GM12878 (cell line): Measurements from ENCODE around the gene YTHDC1. TPM values are rescaled to one million over a fixed set of nuclear protein-coding genes. Genes with fewer than 3 reads are reported as not detected.

Experiments
- ATAC-seq: fragments of 200-7000 bp; cut with Tn5 transposase; 3 replicates; pipeline ENCODE4 v1.9.1; 2020; ENCODE audit warnings: mild to moderate bottlenecking, moderate library complexity
- BruUV-seq: library from RNA; stranded (reverse); fragments of 400-500 nt; replicated peaks from 2 replicates; lab custom pipeline; 2021; lab: Mats Ljungman, UMichigan
- CTCF ChIA-PET: fragments of 300-600 bp; sonication (Branson Sonifier 250); formaldehyde crosslinking; extraction: SDS; loops from one replicate; lab custom pipeline; 2021; ENCODE audit warnings: inconsistent platforms; lab: Yijun Ruan, JAX
- POLR2A ChIA-PET: fragments of 350-600 bp; formaldehyde crosslinking; extraction: SDS; loops from one replicate; lab custom pipeline; 2021; ENCODE audit warnings: inconsistent platforms; lab: Charles Lee
- RAD21 ChIA-PET: fragments of 300-600 bp; sonication (Branson Sonifier 250); formaldehyde crosslinking; loops from one replicate; lab custom pipeline; 2023; ENCODE audit warnings: antibody characterized with exemption; ENCODE audit not compliant: unreplicated experiment; lab: Charles Lee
- SMC1A ChIA-PET: fragments of 300-600 bp; sonication (Branson Sonifier 250); formaldehyde crosslinking; loops from one replicate; lab custom pipeline; 2023; ENCODE audit not compliant: unreplicated experiment, uncharacterized antibody; lab: Charles Lee
- DNase-seq: peaks from one replicate; pipeline ENCODE4 v3.0.0-alpha.2; 2011; ENCODE audit warnings: low read depth, low spot score
- FAIRE-seq: peaks from 3 replicates; lab custom pipeline; 2011; peaks lifted over from hg19 to GRCh38; lab: Jason Lieb, UNC
- H2AFZ ChIP-seq: 2 replicates; pipeline ENCODE4 v1.6.0; 2011; ENCODE audit warnings: low read depth, low read length, control low read depth; ENCODE audit not compliant: control insufficient read depth
- H3K27ac ChIP-seq: 2 replicates; pipeline ENCODE4 v1.5.1; 2011; ENCODE audit warnings: control low read depth; ENCODE audit not compliant: control insufficient read depth, insufficient read depth
- H3K27me3 ChIP-seq, 2 experiments: replicated peaks in 1 of 2; 2 replicates each; pipeline versions ENCODE4 v1.6.0 to v1.6.1; 2011; ENCODE audit warnings: low read length in 1 of 2; ENCODE audit not compliant: control insufficient read depth in 2 of 2, insufficient read depth in 2 of 2
- H3K36me3 ChIP-seq, 2 experiments: 2 replicates each; pipeline ENCODE4 v1.5.1; 2011; ENCODE audit warnings: low read length in 1 of 2; ENCODE audit not compliant: control insufficient read depth in 2 of 2, insufficient read depth in 2 of 2
- H3K4me1 ChIP-seq: 2 replicates; pipeline ENCODE4 v1.6.1; 2011; ENCODE audit warnings: mild to moderate bottlenecking, low read length, moderate library complexity, mixed read lengths; ENCODE audit not compliant: control insufficient read depth, insufficient read depth
- H3K4me2 ChIP-seq: 2 replicates; pipeline ENCODE4 v1.6.0; 2011; ENCODE audit warnings: control low read depth; ENCODE audit not compliant: control insufficient read depth, insufficient read depth
- H3K4me3 ChIP-seq: fragments of 200-600 bp; sonication (generic); 2 replicates; pipeline ENCODE4 v1.5.1; 2016
- H3K79me2 ChIP-seq: 2 replicates; pipeline ENCODE4 v1.6.0; 2011; ENCODE audit warnings: low read length; ENCODE audit not compliant: control insufficient read depth, insufficient read depth
- H3K9ac ChIP-seq: 2 replicates; pipeline ENCODE4 v1.8.0; 2011; ENCODE audit warnings: low read length, control low read depth, mixed read lengths; ENCODE audit not compliant: control insufficient read depth, insufficient read depth
- H3K9me3 ChIP-seq: replicated peaks from 3 replicates; pipeline ENCODE4 v1.5.1; 2011; ENCODE audit warnings: mild to moderate bottlenecking, low read length; ENCODE audit not compliant: control insufficient read depth, insufficient read depth
- H4K20me1 ChIP-seq: 2 replicates; pipeline ENCODE4 v1.6.0; 2011; ENCODE audit not compliant: control insufficient read depth, insufficient read depth
- BCL11A ChIP-seq: IDR thresholded peaks from 2 replicates; pipeline ENCODE4 v1.6.1; 2011; ENCODE audit warnings: low read depth, low read length
- CEBPB ChIP-seq, 2 experiments: fragments of 150-350 bp in 1 of 2; IDR thresholded peaks; 2 replicates each; pipeline ENCODE4 v1.6.1; 2012 to 2014; ENCODE audit warnings: low read depth in 2 of 2, low read length in 2 of 2, borderline replicate concordance in 1 of 2, inconsistent platforms in 1 of 2
- CREB1 ChIP-seq: IDR thresholded peaks from 2 replicates; pipeline ENCODE4 v1.6.1; 2012; ENCODE audit warnings: low read depth, mild to moderate bottlenecking, inconsistent platforms
- EZH2 ChIP-seq: IDR thresholded peaks from 2 replicates; pipeline ENCODE4 v1.6.1; 2012; ENCODE audit warnings: low read depth, mild to moderate bottlenecking, control low read depth, inconsistent platforms, low read length, borderline replicate concordance; ENCODE audit not compliant: control insufficient read depth
- HCFC1 ChIP-seq: fragments of 150-350 bp; IDR thresholded peaks from 2 replicates; pipeline ENCODE4 v1.6.1; 2014; ENCODE audit warnings: low read length
- JUNB ChIP-seq: IDR thresholded peaks from 2 replicates; pipeline ENCODE4 v1.6.1; 2016; ENCODE audit warnings: antibody characterized with exemption, mild to moderate bottlenecking
- MEF2A ChIP-seq: IDR thresholded peaks from 2 replicates; pipeline ENCODE4 v1.6.1; 2011; ENCODE audit warnings: low read depth, mild to moderate bottlenecking, low read length, moderate library complexity; ENCODE audit not compliant: insufficient read depth
- MTA3 ChIP-seq: IDR thresholded peaks from 2 replicates; pipeline ENCODE4 v1.6.1; 2012; ENCODE audit warnings: low read length, inconsistent platforms, borderline replicate concordance
- MYB ChIP-seq: fragments of 150-350 bp; IDR thresholded peaks from 2 replicates; pipeline ENCODE4 v1.6.1; 2014; ENCODE audit warnings: mild to moderate bottlenecking, low read depth, low read length, borderline replicate concordance
- NFXL1 ChIP-seq: fragments of 450-650 bp; IDR thresholded peaks from 2 replicates; pipeline ENCODE4 v1.6.1; 2017; ENCODE audit warnings: antibody characterized with exemption, mild to moderate bottlenecking, borderline replicate concordance
- PAX5 ChIP-seq: IDR thresholded peaks from 2 replicates; pipeline ENCODE4 v1.6.1; 2011; ENCODE audit warnings: low read depth, low read length, borderline replicate concordance
- PML ChIP-seq: IDR thresholded peaks from 2 replicates; pipeline ENCODE4 v1.6.1; 2012; ENCODE audit warnings: low read length, inconsistent platforms
- RAD51 ChIP-seq: fragments of 450-650 bp; IDR thresholded peaks from 2 replicates; pipeline ENCODE4 v1.6.1; 2016; ENCODE audit warnings: moderate library complexity, mild to moderate bottlenecking, inconsistent platforms
- RCOR1 ChIP-seq: conservative IDR thresholded peaks from 2 replicates; pipeline ENCODE4 v1.6.1; 2012; ENCODE audit warnings: low read depth, low read length, improper control_type of control experiment
- ZNF207 ChIP-seq: fragments of 450-650 bp; IDR thresholded peaks from 2 replicates; pipeline ENCODE4 v1.6.1; 2014; ENCODE audit warnings: antibody characterized with exemption, mild to moderate bottlenecking, borderline replicate concordance
- WGBS: methylation state at CpG from one replicate; pipeline ENCODE4 v1.1.6; 2016; ENCODE audit warnings: low lambda C conversion rate; ENCODE audit not compliant: insufficient replicate concordance, insufficient coverage; ENCODE audit errors: missing lambda C conversion rate; 5-methylcytosine and 5-hydroxymethylcytosine counted together
- in situ Hi-C: fragments of 300-500 bp; cut with MboI; formaldehyde crosslinking; loops from 9 replicates; pipeline ENCODE4 v1.14.3; 2018; ENCODE audit warnings: mixed read lengths
- intact Hi-C: fragments of 100-400 bp; cut with micrococcal nuclease; formaldehyde crosslinking; loops from one replicate; pipeline ENCODE4 v1.14.2; 2022; ENCODE audit not compliant: unreplicated experiment
- polyA plus RNA-seq, 11 experiments: library from polyadenylated mRNA; depleted of rRNA in 4 of 11; unstranded in 6 of 11; stranded (reverse) in 5 of 11; fragments of >200 nt; fragmentation: Nextera tagmentation in 4 of 11; fragmentation: Illumina TruSeq in 1 of 11; extraction: Ambion mirVana in 4 of 11; extraction: Trizol in 1 of 11; gene quantifications; 1 replicate in 1 of 11; 2 replicates in 10 of 11; pipeline versions ENCODE4 v1.2.1 to v1.2.3, GENCODE V29; 2011 to 2016; ENCODE audit warnings: inconsistent platforms in 2 of 11, missing spikeins in 2 of 11, low read depth in 1 of 11
- total RNA-seq, 4 experiments: library from RNA; depleted of rRNA in 3 of 4; stranded (reverse); fragments of >200 nt in 3 of 4; fragmentation: Illumina TruSeq in 1 of 4; extraction: Trizol in 1 of 4; gene quantifications; 2 replicates each; pipeline versions ENCODE4 v1.2.1 to v1.2.3, GENCODE V29; 2013 to 2021
- TF ChIP-seq, protein P1 (sequence below): IDR thresholded peaks from 2 replicates; pipeline ENCODE4 v1.6.1; 2012; ENCODE audit warnings: low read depth, low read length, improper control_type of control experiment
- TF ChIP-seq, protein P2 (sequence below): IDR thresholded peaks from 2 replicates; pipeline ENCODE4 v1.6.1; 2011; ENCODE audit warnings: mild to moderate bottlenecking, low read depth, low read length, moderate library complexity; ENCODE audit not compliant: insufficient replicate concordance

Gene YTHDC1
- total and polyA plus RNA-seq, 10 of the 15 experiments (the other 5 are each of a cell fraction or from before 2014, with no cell fraction given) = 18.7 to 83.2 (median 47.5) TPM

DNA sequence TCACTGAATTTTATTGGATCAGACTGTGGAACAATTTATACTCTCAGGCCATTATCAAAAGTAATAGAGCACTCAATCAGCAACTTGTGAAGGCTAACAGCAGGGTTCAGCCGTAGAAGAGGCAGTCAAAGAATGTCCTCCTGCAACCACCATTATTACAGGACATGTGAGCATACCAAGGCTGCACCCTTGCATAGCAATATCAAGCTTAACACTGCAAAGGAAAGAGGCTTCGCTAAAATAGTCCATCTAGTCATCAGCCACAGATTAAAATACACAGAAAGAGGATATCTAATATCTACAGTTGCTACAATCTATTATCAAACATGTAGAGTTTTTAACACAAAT, 61.5 kb downstream of the YTHDC1 start:
- no TSS peak for BruUV-seq
- intact Hi-C loops = no loop called here
- POLR2A ChIA-PET = no interaction called here

DNA sequence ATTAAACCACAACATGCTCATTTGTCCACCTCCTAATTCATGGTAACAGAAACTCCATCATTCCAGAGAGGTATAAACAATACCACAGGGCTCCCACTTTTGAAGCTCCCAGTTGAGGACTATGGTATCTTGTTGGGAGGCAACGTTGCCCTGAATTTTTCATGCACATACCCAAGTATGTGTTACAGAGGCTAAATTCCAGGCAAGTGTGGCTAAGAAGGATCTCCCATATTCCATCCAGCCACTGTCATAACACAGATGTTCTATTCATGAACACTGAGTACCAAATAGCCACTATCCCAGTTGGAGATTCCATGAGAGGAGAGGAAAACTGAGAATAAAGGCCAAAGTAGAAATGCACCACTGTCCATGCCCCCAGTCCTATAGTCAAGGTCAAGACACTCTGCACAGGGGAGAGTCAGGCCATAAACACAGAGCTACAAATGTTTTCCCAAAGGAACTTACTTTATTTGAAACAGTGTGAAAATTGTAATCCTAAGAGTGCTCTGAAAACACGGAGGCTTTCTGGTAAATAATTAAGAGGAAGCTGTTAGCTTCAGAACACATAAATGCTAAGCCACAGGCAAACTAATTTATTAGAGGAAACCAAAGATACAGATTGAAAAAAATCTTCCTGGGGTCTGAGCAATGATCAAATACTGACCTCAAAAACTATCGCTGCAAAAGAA, 62.0 kb downstream of the YTHDC1 start:
- no peaks in the 10 kb centered on the region for H3K79me2 ChIP-seq
- H3K4me2 ChIP-seq = no peak overlapping the region
- in situ Hi-C loops = no loop called here
- SMC1A ChIA-PET = interaction anchor here (1.3 to 1.9 kb wide), 2 partner anchors 15 to 56 kb away, joined by 6 to 10 read pairs; no protein-coding TSS in a partner anchor
- CTCF ChIA-PET = no interaction called here
- RAD21 ChIA-PET = interaction anchor here (1.5 kb wide), 1 partner anchor 16 kb away, joined by 5 read pairs; no protein-coding TSS in a partner anchor
- H4K20me1 ChIP-seq = no peaks in the 10 kb centered on the region
- H3K4me3 ChIP-seq = no peak overlapping the region
- H3K9me3 ChIP-seq = no peaks in the 10 kb centered on the region
- no peaks in the 10 kb centered on the region for H3K4me1 ChIP-seq
- no peak for DNase-seq
- ATAC-seq = no peak; the same call in 2 of the 3 replicates
- no peak overlapping the region for H2AFZ ChIP-seq
- WGBS = 18% methylated on average over 3 of the region's 3 CpGs
- POLR2A ChIA-PET = no interaction called here
- H3K9ac ChIP-seq = no peak overlapping the region
- BruUV-seq = no TSS peak
- H3K36me3 ChIP-seq = no peaks in the 10 kb centered on the region
- intact Hi-C loops = no loop called here
- FAIRE-seq = no peak
- no peaks in the 10 kb centered on the region for H3K27me3 ChIP-seq
- no peak overlapping the region for H3K27ac ChIP-seq
- TF ChIP-seq ZNF207 (no peak), MTA3 (no peak), BCL11A (no peak), JUNB (no peak), PML (no peak), CEBPB (IDR thresholded peaks at IDR 0.05; ENCODE audit: borderline replicate concordance in 1 of 2, low read depth in 2 of 2, low read length in 2 of 2) (no peak), MEF2A (no peak), NFXL1 (no peak), MYB (no peak), CREB1 (no peak), RCOR1 (no peak), EZH2 (no peak), HCFC1 (no peak), PAX5 (no peak)
- TF ChIP-seq, protein P1, sequence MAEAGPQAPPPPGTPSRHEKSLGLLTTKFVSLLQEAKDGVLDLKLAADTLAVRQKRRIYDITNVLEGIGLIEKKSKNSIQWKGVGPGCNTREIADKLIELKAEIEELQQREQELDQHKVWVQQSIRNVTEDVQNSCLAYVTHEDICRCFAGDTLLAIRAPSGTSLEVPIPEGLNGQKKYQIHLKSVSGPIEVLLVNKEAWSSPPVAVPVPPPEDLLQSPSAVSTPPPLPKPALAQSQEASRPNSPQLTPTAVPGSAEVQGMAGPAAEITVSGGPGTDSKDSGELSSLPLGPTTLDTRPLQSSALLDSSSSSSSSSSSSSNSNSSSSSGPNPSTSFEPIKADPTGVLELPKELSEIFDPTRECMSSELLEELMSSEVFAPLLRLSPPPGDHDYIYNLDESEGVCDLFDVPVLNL = no peak
- TF ChIP-seq, protein P2, sequence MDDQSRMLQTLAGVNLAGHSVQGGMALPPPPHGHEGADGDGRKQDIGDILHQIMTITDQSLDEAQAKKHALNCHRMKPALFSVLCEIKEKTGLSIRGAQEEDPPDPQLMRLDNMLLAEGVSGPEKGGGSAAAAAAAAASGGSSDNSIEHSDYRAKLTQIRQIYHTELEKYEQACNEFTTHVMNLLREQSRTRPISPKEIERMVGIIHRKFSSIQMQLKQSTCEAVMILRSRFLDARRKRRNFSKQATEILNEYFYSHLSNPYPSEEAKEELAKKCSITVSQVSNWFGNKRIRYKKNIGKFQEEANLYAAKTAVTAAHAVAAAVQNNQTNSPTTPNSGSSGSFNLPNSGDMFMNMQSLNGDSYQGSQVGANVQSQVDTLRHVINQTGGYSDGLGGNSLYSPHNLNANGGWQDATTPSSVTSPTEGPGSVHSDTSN = no peak

More for the DNA sequence above, 61.5 kb downstream of the YTHDC1 start:
- no peaks in the 10 kb centered on the region for H3K36me3 ChIP-seq
- no peak overlapping the region for H2AFZ ChIP-seq
- ChIA-PET RAD21 (interaction anchor here (1.5 kb wide), 1 partner anchor 16 kb away, joined by 5 read pairs; no protein-coding TSS in a partner anchor), CTCF (no interaction called here), SMC1A (interaction anchor here (1.3 to 1.9 kb wide), 3 partner anchors 12 to 56 kb away, joined by 3 to 10 read pairs (median 6); no protein-coding TSS in a partner anchor)
- no peak overlapping the region for H3K4me2 ChIP-seq
- H3K4me1 ChIP-seq = no peaks in the 10 kb centered on the region
- H3K4me3 ChIP-seq = no peak overlapping the region
- H3K9me3 ChIP-seq = no peaks in the 10 kb centered on the region
- ATAC-seq = peak; percentile 69
- H3K9ac ChIP-seq = no peak overlapping the region
- no peak overlapping the region for H3K27ac ChIP-seq
- H3K79me2 ChIP-seq = no peaks in the 10 kb centered on the region
- in situ Hi-C loops = no loop called here
- H4K20me1 ChIP-seq = no peaks in the 10 kb centered on the region
- no peak for FAIRE-seq
- no peak for TF ChIP-seq RAD51
- WGBS = 0% methylated on average over 2 of the region's 2 CpGs
- no peaks in the 10 kb centered on the region for H3K27me3 ChIP-seq
- no peak for DNase-seq
